Head of caudate nucleus (tissue), 42 donors: Measurements from ENCODE around the gene CR1.
"Not testable (repeated sequence)": the region's sequence is repeated elsewhere in the genome, so short reads cannot be mapped to it uniquely, and the experiment has no call there.

Source experiments
- DNase-seq, 42 donors: peaks; one replicate each; pipeline versions ENCODE4 v3.0.0 to v3.0.0-alpha.2; 2020 to 2021; ENCODE audit warnings: mixed read lengths in 7 of 42
- intact Hi-C: fragments of 100-400 bp; cut with DNase I; formaldehyde crosslinking; loops from one replicate; pipeline ENCODE4 v1.15.0; 2022

CR1 gene

DNA sequence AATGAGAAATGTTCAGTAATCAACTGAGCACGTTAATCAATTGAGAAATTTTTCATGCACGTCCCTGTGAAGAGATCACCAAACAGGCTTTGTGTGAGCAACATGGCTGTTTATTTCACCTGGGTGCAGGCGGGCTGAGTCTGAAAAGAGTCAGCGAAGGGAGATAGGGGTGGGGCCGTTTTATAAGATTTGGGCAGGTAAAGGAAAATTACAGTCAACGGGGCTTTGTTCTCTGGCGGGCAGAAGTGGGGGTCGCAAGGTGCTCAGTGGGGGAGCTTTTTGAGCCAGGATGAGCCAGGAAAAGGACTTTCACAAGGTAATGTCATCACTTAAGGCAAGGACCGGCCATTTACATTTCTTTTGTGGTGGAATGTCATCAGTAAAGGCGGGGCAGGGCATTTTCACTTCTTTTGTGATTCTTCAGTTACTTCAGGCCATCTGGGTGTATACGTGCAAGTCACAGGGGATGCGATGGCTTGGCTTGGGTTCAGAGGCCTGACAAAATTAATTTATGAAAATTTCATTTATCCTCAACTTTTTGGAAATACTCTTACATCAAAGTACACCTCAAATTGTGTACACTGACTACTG is 137.8 kb downstream of the CR1 start:
- intact Hi-C loops, DNase-seq: not testable (repeated sequence)

DNA sequence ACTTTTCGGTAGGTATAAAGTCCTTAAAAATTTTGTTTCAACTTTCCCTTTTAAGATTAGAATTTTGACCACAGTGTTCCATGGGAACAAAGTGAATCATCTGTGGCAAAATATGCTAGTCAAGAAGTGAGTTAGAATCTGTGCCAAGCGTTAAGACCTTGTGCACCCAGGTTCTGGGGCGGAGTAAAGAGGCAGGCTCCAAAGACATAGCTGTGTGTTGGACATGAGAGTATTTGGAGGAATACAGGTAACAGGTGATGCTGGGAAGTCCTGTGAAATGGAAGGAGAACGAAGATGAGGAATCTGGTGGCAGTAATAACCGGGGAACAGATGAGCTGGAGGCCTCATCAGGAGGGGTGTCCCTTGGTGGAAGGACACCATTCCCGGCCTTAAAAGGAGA is 138.3 kb downstream of the CR1 start:
- intact Hi-C loops = not testable (repeated sequence)

DNA sequence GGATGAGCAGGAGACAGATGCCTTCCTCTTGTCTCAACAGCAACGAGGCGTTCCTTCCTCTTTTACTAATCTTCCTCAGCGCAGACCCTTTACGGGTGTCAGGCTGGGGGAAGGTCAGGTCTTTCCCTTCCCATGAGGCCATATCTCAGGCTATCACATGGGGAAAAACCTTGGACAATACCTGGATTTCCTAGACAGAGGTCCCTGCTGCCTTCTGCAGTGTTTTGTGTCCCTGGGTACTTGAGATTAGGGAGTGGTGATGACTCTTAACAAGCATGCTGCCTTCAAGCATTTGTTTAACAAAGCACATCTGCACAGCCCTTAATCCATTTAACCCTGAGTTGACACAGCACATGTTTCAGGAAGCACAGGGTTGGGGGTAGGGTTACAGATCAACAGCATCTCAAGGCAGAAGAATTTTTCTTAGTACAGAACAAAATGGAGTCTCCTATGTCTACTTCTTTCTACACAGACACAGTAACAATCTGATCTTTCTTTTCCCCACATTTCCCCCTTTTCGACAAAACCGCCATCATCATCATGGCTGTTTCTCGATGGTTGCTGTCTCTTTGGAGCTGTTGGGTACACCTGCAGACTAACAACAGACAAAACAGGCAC is 139.7 kb downstream of the CR1 start:
- intact Hi-C loops, DNase-seq: not testable (repeated sequence)

More for the DNA sequence above, 138.3 kb downstream of the CR1 start:
- not testable (repeated sequence) for DNase-seq

DNA sequence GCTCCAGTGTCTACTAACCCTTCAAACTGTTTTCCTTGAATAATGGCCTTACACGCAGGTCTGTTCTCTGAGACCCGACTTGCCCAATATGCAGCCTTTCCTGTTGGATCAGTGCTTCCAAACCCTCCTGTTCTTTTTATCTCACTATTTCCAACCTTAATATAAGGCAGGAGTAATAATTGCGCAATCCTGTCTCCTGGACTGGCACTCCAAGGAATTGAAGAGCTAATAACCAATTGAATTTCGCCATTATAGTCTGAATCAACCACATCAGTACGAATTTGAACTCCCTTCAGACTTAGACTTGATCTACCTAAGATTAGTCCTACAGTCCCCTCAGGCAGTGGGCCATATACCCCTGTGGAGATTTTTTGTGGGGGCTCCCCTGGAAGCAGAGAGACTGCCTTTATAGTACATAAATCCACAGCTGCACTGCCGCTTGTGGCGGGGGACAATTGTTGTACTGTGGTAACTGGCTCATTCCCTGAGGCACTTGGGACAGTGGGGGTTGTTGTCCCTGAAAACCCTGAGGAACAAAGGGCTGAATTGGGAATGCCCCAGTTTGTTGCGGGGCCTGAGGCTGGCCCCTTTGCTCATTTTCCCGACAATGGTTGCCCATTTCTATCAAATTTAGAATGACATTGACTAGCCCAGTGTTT is 142.7 kb downstream of the CR1 start:
- intact Hi-C loops = not testable (repeated sequence)
- DNase-seq = peak in 41 of 42 donors; percentile 27 to 82 (median 60)

DNA sequence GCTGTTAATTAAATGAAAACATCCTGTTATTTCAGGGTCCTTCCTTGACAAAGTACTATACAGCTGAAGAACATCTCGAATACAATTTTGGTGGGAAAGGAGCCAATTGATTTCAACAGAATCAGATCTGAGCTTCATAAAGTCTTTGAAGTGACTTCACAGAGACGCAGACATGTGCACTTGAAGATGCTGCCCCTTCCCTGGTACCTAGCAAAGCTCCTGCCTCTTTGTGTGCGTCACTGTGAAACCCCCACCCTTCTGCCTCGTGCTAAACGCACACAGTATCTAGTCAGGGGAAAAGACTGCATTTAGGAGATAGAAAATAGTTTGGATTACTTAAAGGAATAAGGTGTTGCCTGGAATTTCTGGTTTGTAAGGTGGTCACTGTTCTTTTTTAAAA is 143.4 kb downstream of the CR1 start:
- DNase-seq, intact Hi-C loops: not testable (repeated sequence)

DNA sequence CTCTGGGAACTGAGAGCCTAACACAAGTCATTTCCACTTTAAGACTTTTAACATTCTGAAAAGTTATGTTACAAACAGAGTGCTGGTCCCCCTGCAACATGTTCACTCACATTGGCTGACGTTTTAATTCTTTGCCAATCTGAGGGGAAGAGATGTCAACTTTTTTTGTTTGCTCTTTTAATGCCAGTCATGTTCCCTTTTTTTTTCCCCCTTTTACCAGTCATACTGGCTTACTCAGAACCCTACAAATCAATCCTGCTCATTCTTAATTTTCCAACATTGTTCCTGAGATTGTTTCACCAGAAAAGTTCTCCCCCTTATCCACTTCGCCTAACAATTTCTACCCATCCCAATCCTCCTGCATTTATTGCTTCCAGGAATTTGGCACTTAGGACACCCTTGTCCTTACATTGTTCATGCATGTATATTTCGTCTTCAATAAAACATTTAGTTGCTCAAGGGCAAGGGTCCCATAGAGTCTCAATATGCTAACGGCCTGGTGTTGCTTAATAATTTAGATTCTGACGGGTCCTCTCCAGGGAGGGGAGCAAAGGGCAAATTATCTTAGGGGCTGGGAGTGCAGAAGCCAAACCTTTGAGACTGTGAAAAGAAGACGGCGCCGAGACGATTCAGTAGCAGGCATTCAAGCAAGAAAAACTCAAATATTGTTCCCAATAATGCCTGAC is 148.4 kb downstream of the CR1 start:
- intact Hi-C loops = no loop called here
- DNase-seq = no peak

DNA sequence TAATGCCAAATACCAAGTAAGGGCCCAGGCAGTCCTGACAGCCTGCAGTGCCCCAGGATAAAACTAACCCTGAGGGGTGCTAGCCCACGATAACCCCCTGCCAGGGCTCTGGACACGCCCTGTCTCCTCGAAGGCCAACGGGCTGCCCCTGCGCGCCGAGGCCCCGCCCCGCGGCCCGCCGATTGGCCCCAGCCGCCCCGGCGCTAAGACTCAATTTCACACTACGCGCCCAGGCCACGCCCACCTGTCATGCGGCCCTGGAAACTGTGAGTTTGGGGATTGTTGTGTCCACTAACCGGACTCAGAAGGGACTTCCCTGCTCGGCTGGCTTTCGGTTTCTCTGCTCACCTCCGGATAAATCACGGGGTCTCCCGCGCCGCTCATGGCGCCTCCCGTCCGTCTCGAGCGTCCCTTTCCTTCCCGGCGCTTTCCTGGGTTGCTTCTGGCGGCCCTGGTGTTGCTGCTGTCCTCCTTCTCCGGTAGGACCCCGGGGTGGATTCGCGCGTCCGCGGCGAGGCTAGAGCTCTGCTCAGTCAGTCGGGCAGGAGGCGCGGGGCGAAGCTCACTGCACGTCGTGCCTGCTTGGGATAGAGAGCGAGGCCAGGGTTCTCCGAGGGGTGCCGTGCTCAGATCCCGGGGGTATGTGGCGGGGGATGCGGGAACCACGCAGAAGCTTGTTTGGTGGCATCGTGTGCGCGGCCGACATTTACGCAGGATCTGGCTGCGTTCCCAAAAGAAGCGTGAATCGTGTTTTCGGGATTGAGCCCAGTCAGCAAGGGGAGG is 149.1 kb downstream of the CR1 start, which contains the start of gene CR1L:
TSS of gene CR1L (plus strand) at position 282 of the 783 bp plus-strand sequence. CDS start at position 383, 101 bp downstream.
- peak; percentile 61 to 92 (median 83) for DNase-seq
- intact Hi-C loops = no loop called here

DNA sequence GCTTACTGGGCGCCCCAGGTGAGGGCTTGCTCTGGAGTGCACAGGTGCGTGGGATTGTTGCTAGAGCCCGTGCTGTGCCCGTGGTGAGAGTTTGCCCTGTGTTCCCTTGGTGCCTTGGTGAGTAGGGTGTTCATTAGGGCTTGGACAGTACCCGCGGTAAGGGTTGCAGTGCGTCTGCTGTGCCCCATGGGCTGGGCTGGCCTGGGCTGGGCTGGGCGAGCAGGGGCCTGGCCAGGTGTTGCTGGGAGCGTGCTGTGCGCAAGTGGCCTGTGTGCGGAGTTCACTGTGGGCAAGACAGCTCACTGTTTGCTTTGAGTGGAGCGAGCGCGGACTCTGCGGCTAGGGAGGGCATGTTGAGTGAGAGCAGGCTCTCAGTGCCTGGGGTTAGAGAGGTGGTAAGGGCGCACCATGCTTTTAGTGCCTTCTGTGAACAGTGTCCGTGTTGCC is 149.7 kb downstream of the CR1 start:
- intact Hi-C loops = no loop called here
- DNase-seq = no peak

DNA sequence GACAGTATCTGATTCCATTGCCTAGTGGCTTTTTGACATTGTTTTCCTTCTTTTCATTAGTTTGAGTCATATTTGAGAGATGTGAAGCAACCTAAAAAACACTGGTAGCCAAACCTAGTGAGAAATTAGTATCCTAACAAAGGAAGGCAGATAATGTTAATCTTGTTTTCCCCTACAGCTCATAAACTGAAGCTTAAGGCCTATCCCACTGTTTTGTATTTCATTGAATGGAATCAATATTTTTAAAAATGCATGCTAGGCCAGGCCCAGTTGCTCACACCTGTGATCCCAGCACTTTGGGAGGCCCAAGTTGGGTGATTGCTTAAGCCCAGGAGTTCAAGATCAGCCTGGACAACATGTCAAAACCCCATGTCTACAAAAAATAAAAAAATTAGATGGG is 150.2 kb downstream of the CR1 start:
- intact Hi-C loops = no loop called here

DNA sequence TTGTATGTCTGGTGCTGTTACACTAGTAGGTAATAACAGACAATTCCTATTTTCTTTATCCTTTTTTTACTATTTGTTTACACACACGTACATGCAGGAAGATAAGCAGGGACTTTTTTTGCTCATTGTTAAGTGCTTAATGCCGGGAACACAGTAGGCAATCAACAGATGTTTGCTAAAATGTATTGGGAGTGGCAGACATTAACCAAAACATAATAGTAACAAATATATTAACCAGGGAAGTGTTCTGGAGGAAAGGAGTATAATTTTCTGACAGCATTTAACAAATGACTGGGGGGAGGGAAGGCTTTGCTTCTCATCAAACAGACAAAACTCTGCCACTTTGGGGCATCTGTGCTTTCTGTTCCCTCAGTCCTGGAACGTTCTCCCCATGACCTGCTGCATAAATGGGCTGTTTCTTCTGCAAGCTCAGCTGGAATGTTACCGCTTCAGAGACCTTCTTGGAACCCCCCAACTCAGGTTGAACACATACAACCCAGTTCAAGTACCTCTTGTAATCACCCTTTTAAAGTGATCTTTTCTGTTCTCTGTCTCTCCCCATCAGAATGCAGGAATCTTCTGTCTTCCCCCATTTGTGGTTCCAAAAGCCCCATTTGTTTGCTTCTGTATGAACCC is 151.1 kb downstream of the CR1 start:
- intact Hi-C loops = no loop called here
- DNase-seq = no peak

More for the DNA sequence above, 150.2 kb downstream of the CR1 start:
- no peak for DNase-seq

DNA sequence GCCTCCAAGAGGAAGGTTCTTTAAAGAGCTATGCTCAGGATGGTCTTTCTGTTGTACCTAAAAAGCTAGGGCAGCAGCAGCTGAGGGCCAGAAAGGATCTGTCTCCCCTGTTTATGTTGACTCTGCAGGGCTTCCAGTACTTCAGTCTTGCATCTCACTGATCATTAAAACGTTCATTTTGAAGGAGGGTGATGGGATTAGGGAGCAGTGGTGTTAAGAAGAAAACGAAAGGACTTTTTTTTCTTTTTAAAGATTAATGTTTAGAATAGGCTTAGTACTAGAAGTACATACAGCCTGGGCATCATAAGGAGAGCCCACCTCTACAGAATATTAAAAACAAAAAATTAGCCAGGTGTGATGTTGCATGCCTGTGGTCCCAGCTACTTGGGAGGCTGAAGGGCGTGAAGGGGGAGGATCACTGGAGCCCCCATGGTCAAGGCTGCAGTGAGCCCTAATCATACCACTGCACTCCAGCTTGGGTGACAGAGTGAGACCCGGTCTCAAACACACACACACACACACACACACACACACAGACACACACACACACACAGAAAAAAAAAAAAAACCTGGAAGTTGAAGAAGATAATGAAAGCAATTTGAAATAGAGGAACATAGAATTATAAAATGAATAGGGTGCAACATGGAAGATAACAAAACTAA is 151.8 kb downstream of the CR1 start:
- intact Hi-C loops = no loop called here
- no peak for DNase-seq

DNA sequence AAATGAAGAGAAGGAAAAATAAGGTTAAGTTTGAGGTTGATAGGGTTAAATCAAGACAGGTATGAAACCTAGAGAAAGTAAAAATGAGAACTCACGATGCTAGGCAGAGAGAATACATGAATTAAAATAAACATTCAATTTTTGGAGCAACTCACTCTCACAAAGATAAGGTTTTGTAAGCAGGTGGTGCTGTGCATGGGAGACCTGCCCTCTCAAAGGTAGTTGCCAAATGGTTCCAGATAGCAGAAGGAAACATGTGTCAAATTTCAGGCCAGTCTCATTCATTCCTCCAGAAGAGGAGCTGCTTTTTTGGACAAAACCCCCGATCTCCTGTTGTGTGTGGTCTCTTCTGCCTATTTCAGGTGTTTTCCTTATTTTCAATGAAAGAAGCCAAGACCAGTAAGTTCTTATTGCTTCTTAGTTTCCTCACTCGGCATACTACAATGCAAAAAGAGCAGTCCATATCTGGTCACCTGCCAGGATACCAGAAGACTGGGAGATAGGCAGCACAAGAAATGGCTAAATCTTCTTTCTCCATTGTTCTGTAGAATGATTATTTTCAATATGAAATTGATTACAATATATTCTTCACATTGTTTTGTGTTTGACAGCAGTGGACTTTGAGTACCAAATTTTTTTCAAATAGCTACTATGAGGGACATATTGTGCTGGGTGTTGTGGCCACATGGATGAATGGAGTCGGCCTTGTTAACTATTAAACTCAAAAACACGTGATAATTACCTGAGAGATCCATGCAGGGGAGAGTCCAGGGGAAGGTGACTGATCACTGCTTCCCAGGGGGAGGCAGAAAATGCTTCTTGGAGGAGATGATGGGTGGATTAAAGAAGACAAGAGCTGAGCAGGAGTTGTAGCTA is 152.6 kb downstream of the CR1 start:
- intact Hi-C loops = no loop called here
- DNase-seq = no peak

DNA sequence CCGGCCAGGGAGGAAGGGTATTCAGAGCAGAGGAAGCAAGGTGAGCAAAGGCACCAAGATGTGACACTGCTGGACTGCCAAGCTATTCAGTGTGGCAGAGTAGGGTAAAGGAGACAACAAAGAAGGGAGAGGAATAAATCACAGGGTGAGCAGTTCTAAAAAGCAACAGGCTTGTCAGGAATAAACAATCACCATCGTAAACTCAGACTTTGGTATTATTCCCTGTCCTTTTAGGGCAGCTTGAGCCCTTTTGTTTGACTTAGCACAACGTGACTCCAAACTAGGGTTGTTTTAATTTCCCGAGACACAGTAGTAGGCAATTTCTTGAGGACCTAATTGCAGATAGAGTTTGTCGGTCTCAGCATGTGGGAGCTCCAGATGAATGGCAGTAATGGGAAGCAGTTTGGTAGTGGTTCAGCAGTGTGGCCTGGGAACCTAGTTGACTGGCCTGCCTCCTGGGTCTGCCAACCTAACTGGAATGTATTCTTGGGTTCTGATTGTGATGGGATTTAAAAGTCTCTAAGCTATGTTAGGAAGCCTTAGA is 153.3 kb downstream of the CR1 start:
- intact Hi-C loops = no loop called here
- no peak for DNase-seq

DNA sequence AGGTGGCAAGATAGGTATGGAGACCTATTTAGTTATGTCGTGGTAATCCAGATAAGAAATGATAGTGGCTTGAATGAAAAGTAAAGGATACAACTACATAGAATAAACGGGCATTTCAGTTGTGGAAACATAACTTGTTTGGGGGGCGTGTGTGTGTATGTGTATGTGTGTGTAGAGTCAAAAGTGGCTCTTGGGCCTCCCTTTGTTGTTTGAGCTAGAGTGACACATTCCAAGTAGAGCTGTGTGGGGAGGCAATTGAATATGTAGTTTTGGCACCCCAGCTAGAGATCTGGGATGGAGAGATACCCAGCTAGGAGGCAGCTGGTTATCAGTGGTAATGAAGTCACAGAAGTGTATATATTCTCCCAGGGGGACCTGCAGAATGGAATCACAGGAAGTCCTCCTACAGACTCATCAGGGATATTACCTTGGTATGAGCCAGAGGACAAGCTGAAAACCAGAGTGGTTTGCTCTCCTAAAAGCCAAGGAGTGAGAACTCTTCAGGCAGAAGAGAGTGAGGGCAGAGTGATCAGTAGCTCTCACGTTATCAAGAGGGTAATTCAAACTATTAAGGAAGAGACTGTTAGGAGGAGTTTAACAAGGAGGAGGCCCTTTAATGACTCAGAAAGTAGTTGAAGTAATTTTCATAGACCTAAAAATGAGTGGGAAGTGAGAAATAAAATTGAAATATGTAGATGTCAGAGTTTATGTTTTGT is 154.1 kb downstream of the CR1 start:
- intact Hi-C loops = no loop called here

DNA sequence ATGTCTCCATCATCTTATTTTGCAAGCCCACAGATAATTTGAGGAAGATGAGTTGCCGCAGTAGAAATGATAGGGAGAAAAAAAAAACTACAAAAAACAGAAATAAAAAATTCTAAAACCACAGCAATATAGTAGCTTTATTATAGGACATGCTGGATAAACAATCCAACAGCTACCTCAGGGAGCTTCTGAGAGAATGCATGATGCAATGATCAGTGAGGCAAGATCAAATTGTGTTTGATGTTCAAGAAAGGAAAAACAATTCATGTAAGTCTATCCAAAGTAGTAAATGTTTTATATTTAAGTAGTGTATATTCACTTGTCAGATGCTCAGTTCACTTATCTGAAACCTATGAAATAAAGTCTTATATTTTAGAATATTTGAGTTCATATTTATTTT is 155.6 kb downstream of the CR1 start:
- intact Hi-C loops = no loop called here
- DNase-seq = no peak

More for the DNA sequence above, 154.1 kb downstream of the CR1 start:
- DNase-seq = no peak

DNA sequence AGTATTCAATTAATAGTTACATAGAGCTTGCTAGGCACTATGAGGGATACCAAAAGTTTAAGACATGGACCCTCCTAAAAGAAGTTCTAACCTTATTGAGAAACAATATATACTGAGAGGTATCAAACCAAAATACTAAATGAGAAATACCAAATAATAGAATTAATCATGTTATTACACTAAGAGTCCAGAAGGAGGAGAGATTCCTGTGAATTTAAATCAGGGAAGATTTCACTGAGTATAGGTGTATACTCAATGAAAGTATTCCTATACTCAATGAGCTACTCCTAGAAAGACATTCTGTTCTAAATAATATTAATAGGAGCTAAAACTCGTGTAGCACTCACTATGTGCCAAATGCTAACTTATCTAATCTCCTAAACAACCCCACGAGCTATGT is 158.4 kb downstream of the CR1 start:
- intact Hi-C loops = no loop called here
- no peak for DNase-seq
